ENCODE data around the gene TNC.

GRCh38 chr9:115069771-115070170, 48.2 kb downstream of the TNC start:
- TF ChIP-seq, protein P1, sequence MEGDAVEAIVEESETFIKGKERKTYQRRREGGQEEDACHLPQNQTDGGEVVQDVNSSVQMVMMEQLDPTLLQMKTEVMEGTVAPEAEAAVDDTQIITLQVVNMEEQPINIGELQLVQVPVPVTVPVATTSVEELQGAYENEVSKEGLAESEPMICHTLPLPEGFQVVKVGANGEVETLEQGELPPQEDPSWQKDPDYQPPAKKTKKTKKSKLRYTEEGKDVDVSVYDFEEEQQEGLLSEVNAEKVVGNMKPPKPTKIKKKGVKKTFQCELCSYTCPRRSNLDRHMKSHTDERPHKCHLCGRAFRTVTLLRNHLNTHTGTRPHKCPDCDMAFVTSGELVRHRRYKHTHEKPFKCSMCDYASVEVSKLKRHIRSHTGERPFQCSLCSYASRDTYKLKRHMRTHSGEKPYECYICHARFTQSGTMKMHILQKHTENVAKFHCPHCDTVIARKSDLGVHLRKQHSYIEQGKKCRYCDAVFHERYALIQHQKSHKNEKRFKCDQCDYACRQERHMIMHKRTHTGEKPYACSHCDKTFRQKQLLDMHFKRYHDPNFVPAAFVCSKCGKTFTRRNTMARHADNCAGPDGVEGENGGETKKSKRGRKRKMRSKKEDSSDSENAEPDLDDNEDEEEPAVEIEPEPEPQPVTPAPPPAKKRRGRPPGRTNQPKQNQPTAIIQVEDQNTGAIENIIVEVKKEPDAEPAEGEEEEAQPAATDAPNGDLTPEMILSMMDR (IDR thresholded peaks at IDR 0.05; ENCODE audit: low read depth, low read length, poor library complexity, severe bottlenecking), result no peak
- no peak for TF ChIP-seq EZH2phosphoT487 (IDR thresholded peaks at IDR 0.05; ENCODE audit: borderline replicate concordance, low read length)
